Stimulated activated CD8-positive, alpha-beta memory T cell treated with anti-CD3 and anti-CD28 coated beads, Interleukin-7, amount 100 ng/mL, for 48 hours (primary cell): Measurements from ENCODE around the gene PRDM1.
"Not testable (repeated sequence)": the region's sequence is repeated elsewhere in the genome, so short reads cannot be mapped to it uniquely, and the experiment has no call there.

ENCODE experiments used
- DNase-seq, 2 donors: peaks; one replicate each; pipeline ENCODE4 v3.0.0-alpha.2; 2020; ENCODE audit warnings: low read depth in 1 of 2; ENCODE audit errors: extremely low read depth in 1 of 2

PRDM1 gene

DNA sequence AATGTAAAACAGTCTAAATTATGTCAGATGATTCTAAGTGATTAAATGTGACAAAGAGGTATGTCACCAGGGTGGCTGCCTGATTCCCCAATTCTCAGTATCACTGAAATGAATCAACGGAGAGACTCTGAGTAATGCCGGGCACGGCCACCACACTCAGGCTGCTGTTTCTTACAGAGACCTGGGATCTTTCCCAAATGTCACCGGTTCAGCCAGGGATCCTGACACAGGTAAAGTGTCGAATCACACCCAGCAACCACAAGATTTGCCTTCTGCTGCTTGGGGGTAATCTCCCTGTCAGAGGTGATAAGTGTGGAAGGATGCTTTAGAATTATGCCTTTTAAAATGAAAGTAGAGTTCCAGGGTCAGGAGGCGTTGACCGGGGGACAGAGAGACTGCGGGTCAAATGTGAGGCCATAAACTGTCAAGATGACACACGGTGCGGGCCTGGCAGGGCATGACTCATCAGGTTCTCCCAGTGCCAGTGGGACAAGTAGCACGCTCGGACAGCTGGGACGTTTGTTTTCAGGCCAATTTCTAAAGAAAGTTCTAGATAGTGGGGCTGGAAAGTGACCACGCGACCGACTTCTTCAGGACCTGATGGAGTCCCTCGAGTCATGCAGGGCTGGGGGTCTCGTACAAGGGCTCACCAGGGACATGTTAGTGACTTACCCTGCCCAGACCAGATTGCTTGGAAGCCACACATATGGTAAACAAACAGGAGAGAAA, 48.9 kb downstream of the PRDM1 start:
- DNase-seq: peak in 1 of 2 donors; percentile 33

DNA sequence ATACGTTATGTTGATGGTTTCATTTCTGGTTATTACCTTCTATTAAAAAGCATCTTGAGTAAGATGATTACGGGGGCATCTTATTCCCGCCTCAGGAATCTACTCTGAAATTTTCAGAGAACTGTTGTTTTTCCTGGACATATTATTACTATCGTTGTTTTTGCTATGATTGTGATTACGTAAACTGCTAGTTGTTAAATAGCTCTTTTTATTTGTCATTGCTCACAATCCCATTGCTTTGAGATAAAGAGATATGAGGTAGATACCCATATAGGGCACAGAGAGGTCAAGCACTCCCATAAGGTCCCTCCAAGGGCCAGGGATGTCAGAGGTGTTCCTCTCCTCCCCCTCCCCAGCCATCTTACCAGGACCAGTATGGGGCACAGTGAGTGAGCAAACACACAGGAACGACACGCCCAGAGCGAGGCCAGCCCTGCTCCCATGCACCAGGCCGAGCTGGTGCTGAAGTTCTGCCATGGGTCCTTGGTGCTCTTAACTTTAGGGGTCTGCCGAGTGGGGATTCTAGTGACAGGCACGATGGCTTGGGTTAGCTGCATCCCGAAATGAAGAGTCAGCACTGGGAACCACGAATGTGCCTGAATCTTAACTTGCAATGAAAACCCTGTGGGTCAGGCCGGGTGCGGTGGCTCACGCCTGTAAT, 49.9 kb downstream of the PRDM1 start:
- DNase-seq: no peak

DNA sequence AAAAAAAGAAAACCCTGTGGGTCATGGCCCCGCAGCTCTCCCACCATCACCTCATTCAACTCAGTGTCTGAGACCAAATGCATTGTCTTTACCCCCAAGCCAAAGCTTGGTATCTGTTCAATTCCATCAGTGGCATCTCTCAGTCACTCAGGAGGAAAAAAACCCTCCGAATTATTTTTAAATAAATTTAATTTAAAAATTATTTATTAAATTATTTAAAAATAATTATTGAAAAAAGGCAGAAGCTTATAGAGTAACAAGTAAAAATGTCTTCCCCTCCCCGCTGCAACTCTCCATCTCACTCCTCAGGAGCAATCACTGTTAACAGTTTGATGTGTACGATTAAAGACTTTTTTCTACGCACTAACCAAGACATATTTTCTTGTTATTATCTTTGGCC, 50.7 kb downstream of the PRDM1 start:
- DNase-seq: no peak

DNA sequence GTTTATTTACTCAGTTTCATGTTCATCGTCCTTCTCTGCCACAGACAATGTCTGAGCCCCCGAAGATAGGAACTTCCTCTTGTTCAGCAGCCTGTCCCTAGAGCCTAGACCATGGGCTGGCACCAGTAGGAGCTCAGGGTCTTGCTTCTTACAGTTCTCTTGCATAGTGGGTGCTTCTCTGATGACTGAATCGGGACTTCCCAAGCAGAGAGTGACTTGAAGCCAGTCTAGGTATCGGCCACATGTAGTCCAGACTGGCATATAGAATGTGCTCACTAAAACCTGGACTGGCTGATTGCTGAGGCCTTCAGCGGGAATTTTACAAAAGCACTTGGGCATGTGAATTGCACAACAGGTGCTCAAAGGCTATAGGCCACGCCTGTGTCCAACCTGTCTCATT, 52.0 kb downstream of the PRDM1 start:
- DNase-seq: no peak

DNA sequence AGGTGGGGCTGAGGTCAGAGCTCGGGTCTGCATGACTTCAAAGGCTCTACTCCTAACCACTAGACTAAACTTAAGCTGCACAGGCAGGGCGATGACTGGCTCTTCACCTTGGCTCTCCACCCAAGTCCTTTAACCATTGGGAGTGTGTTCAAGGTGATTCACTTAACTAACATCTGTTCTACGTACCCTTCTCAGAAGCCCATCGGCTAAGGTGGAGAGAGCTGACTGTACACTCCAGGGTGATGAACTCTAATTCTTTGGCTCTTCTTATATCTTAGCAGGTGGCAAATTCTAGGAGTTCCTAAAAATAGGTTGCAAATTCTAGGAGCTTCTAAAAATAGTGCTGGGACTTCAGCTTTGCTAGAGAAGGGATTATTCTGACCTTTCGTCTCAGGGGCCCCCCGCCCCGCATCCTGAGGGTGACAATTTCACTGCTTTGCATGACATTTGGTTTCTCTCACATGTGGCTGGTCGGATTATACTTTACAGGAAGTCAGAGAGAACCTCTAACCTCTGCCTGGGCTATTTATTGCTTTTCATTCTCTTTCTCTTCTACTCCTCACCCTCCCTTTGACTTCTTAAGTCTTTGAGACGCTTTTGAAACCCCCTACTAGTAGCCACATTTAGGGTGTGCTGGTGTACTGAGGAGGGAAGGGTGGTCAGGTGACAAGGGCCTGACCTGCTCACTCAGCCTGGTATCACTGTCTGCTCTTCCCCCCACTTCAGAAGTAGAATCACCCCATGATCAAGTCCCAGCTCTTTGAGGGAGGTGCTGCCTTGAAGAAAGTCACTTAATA, 55.5 kb downstream of the PRDM1 start:
- DNase-seq: peak; percentile 63 to 66

DNA sequence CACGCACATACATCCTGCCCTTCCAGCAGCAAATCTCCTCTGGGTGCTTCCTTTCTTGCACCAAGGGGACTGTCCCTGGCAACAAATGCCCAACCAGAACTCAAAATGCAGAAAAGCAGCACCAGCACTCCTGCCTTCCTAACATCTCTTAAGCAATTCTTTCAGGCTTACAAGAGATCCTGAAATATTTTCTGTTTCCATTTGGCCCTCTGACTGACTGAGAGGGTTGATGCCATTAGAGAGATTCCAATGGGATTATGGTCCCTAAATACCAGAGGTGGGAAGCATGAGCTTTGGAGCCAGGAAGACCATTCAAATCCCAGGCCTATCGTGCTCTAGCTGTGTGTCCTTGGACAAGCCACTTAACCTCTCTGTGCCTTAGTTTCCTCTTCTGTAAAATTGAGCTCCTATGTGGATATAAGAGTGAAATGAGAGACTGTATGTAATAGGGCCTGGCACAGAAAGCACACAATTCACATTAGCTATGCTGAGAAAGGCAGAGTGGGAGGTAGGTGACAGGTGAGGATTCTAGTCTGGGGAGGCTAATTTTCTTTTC, 56.8 kb downstream of the PRDM1 start:
- DNase-seq: no peak

DNA sequence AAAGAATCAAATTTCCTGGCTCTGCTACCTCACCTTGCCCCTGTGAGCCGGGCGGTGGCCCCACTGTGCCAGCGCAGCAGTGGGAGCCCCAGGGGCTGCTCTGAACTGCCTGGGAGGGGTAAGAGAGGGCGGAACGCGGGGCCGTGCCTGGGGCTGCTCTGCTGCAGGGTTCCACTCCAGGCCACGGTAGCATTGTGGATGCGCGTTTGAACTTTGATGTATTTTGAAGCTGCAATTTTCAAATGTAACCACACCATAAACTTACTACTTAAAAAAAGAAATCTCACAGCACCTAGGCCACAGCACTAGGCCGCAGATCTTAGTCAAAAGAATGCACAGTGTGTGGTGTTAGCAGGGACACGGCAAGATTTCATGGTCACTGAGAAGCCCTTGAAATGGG, 57.5 kb downstream of the PRDM1 start:
- no peak for DNase-seq

DNA sequence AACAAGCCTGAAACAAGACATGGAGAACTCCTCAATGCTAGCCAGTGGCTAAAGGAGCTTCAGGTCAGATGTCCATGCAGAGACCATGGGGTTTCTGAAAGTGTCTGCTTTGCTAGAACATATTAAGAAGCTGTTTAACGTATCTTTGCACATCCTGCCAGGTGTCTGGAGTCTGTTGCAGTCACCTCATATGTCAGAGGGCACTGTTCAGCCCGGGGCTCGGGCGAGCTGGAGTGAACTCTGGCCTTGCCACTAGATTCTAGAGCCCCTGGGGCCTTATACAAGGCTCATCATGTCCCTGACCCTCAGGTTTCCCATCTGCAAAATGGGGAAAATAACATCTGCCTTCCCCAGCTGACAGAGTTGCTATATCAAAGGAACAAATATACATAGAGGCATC, 59.0 kb downstream of the PRDM1 start:
- no peak for DNase-seq

DNA sequence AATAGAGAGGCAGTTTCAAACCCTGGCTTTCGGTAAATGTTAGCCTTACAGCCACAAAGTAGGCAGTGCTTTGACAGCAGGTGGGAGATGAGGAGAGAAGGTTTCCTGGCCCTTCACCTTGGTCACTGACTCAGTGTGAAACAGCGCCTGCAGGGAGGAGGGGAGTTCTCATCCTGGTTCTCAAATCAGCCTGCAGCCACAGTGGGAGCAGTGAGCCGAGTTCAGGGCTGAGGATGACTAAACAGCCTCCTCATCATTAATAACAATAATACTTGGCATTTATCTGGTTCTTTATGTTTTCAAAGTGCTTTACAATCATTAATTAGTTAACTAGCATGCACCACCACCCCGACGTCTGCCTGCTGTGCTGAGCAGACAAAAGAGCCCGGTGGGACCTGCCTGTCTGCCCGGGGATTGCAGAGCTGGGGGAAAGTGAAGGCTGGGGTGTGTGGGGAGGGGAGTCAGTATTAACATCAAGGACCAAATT, 59.6 kb downstream of the PRDM1 start:
- DNase-seq: peak in 1 of 2 donors; percentile 57

DNA sequence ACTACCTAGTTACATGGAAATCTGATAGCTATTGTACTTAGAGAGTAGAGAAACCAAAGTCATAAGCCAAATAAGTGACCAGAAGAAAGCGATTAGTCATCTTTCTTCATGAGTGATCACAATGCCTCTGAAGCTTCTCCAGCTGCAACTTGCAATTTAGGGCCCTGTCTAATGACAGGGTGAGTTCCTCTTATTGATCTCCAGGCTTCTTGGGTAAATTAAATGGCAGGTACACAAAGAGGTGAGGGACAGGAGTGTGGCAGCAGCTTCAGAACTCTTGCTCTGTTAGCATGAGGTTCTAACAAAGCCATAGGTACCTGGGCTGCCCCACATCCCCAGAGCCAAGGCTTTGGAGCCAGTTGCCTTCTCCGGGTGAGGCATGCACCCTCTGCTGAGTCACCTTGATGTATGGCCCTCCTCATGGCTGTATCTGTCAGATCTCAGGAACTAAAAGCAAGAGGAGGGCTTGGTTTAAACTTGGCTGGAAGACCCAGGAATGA, 60.8 kb downstream of the PRDM1 start:
- no peak for DNase-seq

DNA sequence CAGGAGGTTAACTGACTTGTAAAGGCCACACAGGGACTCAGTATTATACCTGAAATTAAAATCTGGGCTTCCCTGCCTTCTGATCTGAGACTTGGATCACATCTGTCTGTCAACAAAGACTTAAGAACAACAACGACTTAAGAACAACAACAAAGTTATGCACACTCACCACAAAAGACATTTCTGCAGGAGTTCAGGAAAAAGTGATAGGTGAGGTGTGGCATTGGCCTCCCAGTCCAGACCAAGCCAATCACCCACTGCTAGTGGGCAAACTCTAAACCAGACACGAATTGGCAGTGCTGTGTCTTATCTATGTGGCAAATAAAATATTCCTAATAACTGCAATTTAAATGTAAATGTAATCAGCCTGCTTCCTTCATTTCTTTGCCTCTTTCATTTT, 61.3 kb downstream of the PRDM1 start:
- no peak for DNase-seq

DNA sequence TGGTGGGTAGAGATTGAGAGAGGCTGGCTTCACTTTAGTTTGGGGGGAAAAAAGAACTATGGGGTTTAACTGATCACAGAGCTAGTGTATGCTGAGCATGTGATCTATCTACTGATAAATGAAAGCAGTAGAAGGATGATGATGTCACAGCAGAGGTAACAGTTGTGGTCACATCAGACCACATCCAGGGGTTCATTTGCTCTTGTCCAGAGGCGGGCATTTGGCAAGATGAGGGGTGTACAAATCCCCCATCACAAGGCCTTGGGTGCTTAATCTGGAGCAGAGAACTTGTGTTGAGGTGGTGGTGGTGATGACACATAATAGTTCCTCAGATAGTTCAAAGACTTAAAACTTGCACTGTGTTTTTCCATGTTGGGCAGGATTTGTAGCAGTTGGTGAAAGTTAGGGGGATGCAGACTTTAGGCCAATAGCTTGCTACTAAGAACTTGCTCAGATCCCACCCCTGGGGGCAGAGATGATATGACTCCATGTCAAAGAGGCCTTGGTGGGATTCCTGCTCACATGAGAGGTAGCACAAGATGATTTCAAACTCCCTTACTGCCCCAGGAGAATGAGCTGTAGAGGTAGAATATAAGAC, 63.4 kb downstream of the PRDM1 start:
- peak in 1 of 2 donors; percentile 48 for DNase-seq

DNA sequence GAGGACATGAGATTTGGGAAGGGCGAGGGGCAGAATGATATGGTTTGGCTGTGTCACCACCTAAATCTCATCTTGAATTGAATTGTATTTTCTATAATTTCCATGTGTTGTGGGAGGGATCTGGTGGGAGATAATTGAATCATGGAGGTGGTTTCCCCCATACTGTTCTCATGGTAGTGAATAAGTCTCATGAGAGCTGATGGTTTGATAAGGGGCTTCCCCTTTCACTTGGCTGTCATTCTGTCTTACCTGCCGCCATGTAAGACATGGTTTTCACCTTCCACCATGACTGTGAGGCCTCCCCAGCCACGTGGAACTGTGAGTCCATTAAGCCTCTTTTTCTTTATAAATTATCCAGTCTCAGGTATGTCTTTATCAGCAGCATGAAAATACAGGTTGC, 66.3 kb downstream of the PRDM1 start:
- not testable (repeated sequence) for DNase-seq

DNA sequence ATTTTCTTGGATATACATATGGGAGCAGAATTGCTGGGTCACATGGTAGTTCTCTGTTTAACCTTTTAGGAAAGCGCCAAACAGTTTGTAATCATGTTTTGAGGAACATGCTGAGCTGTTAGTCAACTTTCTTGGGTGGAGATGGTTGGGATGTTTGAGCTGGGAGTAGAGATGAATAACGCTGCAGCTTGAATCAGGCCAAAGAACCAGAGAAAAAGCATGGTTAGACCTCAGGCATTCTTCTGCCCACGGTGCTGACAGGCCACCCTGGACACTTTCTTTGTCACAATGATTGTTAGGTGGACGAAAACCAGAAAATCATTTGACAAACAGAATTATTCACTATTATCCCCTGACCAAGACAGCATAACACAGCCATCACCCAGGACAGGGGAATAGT, 66.8 kb downstream of the PRDM1 start:
- no peak for DNase-seq

DNA sequence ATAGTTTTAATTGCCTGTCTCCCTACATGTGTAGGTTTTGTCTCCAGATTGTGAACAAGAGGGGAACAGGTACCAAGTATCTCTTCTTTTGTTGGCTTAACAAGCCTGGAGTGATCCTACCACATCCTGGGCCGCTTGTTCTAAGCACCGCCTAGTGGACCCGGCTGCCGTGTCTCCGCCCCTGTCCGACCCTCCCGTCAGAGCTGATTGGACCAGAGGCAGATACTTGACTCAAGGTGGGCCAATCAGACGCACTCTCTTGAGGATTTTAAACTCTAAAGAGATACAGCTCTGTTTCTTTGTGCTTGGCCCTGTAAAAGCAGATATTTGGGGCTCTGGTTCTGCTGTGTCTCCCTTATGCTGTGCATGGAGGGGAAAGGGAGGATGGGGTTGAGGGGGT, 68.2 kb downstream of the PRDM1 start:
- no peak for DNase-seq

DNA sequence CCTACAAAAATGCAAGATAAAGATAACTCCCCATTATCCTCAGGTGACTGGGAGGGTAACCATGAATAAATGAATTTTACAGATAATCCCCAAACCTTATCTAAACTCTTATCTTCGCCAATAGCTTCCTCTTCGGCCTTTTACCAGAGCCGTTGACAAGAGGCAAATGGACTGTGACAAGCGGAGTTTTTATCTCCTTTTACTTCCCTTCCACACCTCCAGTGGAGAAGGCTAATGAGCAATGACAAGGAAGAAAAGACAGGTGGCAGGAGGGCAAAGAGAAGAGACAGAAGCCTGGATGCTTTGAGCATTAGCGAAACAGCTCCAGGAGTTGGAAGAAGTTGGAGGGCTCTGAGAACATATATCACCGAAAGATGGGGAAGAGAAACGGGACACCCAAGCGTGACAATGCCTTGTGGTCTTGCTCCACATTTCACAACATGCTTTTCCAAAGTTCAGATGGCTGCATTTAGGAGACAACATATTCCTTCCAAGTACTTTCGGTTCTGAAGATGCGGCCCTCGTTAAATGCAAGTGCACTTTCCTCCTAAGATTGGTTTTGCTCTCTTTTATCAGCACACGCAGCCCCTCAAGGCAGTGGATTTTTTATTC, 69.2 kb downstream of the PRDM1 start:
- DNase-seq: no peak

DNA sequence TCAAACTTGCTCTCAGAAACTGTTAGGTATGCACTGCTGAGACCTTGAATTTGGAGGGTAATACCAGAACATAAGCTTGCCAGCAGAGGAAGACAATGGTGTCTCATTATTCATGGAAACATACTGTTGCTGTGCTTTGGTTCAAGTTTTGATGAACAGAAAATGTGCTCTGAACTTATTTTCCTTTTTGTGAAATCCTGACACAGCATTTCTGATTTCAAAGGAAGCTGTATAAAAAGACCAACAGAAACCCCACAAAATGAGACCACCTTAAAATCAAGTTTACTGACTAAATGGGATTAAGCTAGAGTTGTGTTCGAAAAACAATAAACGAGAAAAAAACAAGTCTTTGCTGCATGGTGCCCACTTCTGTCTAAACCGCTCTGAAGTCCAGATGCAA, 70.3 kb downstream of the PRDM1 start:
- no peak for DNase-seq

DNA sequence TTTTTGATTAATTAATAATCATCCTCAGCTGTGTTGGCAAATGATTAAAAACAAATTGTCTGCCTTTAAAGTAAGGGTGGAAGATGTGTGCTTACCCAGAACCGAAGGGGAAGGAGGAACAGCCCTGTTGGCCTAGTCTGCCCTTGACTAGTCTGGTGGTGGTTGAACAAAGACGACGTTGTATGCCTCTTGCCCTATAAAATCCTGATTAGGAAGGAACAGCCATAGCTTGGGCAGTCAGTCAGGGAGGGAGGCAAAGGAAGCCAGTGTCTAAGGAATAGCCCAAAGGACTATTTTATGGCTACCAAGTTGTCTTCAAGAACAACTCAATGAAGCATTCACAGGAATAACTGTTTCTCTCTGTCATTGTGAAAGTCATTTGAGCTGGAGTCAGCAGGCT, 70.7 kb downstream of the PRDM1 start:
- DNase-seq: no peak

DNA sequence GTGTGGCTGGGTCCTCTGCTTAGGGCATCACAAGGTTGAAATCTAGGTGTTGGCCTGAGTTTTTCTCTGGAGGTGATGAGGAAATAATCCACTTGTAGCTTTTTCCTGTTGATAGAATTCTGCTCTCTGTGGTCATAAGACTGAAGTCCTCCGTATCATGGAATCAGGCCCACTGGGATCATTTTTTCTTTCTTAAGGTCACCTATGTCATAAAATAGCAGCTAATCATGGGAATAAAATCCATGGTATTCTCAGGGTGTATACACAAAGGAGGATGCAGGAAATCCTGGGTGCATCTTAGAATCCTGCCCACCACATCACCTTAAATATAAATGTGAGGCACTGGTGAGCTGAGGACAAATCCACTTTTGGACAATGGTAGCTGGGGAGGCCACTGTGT, 72.7 kb downstream of the PRDM1 start:
- DNase-seq: no peak
